HG03103 (cell line): ENCODE results near the gene APOC3.
"Not testable (repeated sequence)": the region's sequence is repeated elsewhere in the genome, so short reads cannot be mapped to it uniquely, and the experiment has no call there.

Experiments
- ATAC-seq: cut with Tn5 transposase; IDR thresholded peaks from one replicate; pipeline ENCODE4 v1.9.1; 2021; ENCODE audit warnings: low read depth; ENCODE audit not compliant: unreplicated experiment

The APOC3 gene

DNA sequence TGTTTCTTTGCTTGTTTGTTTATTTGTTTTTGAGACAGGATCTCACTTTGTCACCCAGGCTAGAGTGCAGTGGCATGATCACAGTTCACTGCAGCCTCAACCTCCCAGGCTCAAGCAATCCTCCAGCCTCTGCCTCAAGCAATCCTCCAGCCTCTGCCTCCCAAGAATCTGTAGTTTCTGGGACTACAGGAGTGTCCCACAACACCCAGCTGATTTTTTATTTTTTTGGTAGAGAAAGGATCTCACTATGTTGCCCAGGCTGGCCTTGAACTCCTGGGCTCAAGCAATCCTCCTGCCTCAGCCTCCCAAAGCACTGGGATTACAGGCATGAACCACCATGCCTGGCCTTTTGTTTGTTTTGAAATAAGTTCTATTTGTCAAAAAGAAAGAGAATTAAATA is 28.0 kb upstream of the APOC3 start:
- ATAC-seq, result not testable (repeated sequence)

DNA sequence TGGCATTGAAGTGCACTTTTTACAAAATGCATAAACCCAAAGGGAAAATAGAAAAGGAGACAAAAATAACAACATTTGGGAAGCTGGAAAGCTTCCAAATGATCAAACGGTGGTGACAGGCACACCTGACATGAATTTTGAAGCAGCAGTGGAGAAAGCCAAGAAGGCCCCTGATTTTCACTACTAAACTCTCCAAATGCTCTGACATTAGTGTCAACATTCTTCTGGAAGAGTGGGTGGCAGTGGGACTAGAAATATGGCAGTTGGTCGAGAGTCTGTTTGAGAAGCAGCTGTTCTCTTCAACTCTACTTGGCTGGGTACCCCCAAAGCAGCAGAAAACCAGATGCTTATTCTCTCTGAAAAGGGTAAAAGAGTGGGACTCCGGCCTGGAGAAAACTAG is 25.7 kb upstream of the APOC3 start:
- ATAC-seq, result no peak

DNA sequence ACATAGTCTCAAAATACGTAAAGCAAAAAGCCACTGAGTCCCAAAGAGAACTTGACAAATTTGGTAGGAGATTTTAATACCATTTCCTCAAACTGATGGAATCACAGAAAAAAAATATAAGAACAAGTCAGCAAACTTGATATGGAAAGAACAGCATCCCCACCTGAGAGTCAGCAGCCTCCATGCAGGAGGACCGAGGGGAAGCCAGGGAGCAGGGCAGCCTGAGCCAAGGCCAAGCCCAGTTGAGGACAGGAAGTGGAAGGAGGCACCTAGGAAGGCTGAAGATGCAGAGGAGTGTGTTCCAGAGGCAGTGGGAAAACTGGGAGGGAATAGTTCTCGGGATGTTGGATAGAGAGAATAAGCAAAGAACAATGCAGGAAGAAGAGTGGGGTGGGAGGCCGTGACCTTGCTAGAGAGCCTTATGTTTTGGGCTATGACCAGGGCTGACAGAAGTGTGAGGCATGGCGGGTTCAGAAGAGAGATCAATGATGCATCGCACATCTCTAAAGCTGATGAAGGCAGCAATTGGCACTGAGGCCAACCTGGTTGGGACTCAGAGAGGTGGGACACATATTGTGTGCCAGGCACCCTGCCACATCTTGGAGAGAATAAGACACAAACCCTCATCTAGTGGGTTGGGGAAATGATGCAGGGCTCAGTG is 22.0 kb upstream of the APOC3 start:
- ATAC-seq, result no peak

DNA sequence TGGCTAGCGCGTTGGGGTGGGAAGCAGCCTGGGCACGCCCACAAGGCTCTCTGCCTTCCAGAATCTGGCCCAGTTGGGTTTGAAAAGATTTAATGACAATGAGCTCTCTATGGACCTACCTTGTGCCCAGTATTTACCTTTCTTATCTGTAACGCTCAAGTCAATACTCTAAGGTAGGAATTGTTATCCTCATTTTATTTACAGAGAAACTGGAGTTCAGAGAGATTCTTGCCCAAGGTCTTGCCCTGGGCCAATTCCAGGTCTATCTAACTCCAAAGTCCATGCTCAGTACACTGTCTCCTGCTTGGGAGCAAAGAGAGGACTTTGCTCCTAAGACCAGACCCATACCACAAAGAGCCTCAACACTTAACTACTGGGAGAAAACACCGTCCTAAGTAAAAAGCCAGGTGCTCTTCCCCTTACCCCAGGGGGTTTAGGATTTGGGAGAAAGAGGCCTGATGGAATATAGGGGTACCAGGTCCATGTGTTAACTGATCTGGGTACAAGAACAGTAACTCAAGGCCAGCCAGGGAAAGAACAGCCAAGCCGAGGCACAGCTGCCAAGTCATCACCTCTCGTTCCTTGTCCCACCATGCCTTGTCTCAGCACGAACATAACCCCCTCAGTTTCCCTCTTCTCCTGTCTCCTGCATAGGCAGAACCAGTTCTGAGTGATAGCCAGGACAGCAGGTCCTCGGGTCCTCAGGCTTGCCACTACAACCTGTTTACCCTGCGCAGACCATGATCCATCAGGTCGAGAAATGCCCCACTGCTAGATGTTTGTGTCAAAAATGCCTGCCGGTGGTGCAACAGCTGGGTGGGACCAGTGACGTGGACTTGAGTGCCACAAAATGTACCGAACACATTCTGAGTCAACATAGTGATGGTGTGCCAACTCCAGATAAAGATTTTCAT is 21.2 kb upstream of the APOC3 start:
- no peak for ATAC-seq

DNA sequence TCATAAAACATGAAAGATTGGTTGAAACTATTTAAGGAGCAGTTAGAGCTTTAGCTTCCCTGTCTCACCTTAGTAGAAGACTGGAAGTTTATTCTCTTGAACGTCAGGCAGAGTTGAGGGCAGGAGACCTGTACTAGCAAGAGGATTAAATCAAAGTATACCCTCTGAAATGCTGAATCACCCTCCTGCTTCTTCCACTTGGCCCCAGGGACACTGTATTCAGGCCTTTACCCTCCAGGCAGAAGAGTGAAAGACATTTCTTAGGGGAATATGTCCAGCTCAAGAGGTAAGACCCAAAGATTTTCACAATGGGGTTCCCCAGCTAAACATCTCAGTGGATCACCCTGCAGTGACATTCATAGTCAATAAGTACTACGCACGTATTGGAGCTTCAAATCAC is 18.5 kb upstream of the APOC3 start:
- ATAC-seq, result no peak

DNA sequence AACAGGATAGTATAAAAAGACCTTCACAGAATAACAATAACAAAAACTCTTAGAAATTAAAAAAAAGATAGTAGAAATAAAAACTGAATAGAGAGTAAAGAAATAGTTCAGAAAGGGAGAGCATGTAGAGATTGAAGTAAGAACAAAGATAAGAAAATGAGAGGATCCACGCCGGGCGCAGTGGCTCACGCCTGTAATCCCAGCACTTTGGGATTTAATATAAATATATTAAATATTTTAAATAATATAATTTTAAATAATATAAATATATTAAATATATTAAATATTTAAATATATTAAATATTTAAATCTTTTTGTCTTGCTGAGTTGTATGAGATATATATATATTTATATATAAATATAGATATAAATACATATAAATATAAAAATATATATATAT is 17.6 kb upstream of the APOC3 start:
- ATAC-seq, result no peak

DNA sequence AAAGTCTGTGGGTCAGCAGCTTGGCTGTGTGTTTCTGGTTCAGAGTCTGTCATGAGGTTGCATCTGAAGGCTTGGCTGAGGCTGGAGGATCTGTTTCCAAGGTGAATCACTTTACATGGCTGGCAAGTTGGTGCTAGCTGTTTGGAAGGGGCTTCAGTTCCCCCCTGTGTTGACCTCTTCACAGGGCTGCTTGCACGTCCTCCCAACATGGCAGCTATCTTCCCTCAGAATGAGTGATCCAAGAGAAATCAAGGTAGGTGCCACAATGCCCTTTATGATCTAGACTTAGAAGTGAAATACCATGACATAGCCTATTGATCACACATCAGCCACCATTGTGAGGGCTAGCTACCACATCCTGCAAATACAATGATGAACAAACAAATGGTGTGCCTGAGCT is 16.5 kb upstream of the APOC3 start:
- no peak for ATAC-seq

DNA sequence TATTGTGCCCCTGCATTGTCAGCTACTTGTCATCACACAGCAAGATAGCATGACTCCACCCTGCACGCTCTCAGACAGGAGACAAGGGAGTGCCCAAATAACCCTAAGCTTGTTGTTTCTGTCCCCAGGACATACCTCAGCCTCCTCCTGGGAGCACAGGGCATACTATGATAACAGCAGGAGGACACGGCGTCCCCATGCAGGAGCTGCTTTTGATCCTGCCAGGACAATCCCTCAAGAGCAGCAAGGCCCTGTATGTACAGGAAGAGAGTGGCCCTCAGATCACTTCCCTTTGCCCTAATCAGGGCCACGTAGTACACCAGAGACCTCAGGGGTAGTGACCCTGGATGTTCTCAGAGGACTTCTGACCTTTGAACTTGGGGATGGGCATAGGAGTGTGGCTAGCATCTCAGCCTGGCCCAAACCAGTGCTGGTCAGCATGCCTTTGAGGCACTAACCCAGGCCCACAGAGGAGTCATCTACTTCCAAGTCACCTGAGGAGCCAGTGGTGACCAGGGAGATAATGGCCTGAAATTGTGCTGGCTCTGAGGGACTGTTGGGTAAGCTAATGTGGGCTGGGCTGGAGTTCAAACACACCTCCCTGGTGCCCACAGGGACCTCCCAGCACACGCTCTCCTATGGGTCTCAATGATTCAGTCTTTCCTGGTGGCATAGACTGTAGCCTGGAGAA is 15.8 kb upstream of the APOC3 start:
- no peak for ATAC-seq

DNA sequence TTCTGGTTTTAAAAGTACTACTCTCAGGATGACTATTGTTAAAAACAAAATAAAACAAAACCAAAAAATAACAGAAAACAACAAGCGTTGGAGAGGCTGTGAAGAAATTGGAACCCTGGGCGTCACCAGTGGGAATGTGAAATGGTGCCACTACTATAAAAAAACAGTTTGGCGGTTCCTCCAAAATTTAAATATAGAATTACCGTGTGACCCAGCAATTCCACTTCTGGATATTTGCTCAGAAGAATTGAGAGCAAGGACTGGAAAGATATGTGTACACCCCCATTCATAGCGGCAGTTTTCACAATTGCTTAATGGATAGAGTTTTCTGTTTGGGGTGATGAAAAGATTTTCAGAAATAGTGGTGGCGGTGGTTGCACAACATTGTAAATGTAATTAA is 15.2 kb upstream of the APOC3 start:
- no peak for ATAC-seq

DNA sequence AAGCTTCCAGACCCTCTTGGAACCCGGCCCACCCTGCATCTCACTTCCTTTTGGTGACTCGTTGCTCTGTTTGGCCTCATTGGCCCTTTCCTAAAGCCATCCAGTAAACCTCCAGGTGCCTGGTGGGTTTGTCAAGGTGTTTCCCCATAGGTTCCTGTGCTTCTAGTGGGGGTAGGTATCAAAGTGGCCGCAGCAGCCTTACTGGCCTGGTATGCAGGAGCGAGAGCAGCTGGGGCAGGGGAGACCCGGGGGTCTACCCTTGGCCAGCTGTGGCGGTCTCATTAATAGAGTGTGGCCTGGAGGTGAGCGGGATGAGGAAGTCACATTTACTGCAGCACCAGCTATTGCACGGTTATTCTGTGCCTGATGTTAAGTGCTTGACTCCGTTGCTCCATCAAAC is 10.7 kb upstream of the APOC3 start:
- no peak for ATAC-seq

DNA sequence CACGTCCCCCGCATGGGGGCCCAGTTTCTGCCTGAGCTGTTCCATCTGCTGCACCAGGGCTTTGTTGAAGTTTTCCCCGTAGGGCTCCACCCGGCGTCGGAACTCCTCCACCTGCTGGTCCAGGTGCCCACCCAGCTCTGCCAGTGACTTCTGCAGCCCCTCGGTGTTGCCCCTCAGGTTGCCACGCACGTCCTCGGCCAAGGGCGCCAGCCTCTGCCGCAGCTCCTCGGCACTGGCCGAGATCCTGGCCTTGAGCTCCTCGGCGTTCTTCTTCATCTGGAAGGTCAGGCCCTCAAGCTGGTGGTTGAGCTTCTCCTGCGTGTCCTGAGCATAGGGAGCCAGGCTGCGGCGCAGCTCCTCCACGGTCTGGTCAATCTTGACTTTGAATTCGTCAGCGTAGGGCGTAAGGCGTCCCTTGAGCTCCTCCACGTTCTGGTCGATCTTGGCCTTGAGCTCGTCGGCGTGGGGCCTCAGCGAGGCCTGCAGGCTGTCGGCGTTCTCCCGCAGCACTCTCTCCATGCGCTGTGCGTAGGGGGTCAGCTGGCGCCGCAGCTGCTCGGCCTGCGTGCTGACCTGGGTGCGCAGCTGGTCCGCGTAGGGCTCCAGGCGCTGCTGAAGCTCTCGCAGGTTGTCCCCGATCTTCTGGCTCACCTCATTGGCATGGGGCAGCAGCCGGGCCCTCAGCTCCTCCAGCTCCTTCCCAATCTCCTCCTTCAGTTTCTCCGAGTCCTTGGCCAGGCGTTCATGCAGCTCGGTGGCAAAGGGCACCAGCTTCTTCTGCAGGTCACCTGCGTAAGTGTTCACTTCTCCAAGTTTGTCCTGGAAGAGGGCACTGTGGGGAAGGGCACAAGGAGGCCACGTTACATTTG is 8.4 kb upstream of the APOC3 start:
- no peak for ATAC-seq

DNA sequence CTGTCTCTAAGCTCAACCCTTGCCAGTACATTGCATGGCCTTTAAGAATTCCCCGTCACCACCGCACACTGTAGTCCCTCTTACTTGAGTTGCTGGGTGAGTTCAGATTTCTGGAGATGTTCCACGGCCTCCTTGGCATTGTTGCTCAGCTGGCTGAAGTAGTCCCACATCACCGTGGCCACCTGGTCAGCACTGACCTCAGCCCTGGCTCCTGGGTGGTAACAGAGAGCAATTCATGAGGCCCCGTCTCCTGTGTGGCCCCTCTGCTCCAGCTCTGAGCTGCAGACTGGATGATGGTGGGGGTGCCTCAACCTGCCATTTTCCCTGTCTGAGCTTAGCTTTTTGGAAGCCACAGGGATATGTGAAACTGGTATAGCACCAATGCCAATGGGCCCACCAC is 7.1 kb upstream of the APOC3 start:
- ATAC-seq, result no peak

DNA sequence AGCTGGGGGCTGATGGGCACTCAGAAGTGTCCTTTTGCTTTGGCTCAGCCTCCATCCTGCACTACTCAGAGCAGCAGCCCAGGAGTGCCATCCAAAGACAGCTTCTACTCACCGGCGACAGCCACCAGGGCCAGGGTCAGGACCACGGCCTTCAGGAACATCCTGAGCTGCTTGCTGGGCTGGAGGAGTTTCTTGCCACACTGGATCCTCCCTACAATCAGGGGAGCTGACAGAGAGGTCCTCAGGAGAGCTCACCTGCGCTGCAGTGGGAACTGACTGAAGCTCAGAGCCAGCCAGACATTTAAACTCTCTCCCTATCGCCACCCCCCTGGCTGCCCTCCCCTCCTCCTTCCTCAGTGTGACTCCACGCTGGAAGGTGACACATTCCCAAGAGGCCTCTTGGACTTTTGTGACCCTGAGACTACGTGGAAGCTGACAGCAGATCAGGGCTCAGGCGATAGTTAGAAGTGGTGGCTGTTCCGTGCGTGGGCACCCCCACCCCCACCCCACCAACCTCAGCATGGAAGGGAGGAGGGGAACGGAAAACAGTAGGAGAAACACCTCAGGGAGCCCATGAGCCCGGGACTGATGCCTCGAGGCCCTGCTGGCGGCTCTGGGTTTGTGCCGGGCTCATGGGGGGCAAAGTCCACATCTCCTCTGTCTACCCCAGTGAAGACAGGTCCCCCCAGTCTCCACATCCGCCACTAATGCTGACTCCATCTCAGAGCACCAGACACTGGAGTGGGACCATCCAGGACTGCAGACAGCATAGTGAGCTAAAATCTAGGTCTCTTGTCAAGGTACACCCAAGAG is 6.5 kb upstream of the APOC3 start, which contains the start of gene APOA4:
TSS of gene APOA4 (minus strand) at position 274 of the 813 bp plus-strand sequence. CDS start at position 161, 113 bp downstream.
- no peak for ATAC-seq

DNA sequence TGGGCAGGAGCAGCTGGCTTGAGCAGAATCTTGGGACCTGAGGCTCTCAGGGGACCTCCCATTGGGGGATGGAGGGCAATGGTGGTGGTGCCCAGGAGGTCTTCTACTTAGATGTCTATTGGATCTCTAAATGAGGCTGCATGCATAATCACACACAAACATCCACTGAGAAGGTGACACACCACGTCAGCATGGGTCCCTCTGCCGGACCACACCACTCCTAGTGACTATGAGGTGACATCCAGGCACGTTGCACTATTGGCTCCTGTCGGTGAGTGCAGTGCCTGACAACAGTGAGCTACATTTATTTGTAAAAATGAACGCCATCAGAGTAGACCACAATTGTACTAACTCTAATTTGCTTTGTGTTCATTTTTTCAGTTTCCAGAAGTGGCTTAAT is 4.3 kb upstream of the APOC3 start:
- ATAC-seq, result no peak

DNA sequence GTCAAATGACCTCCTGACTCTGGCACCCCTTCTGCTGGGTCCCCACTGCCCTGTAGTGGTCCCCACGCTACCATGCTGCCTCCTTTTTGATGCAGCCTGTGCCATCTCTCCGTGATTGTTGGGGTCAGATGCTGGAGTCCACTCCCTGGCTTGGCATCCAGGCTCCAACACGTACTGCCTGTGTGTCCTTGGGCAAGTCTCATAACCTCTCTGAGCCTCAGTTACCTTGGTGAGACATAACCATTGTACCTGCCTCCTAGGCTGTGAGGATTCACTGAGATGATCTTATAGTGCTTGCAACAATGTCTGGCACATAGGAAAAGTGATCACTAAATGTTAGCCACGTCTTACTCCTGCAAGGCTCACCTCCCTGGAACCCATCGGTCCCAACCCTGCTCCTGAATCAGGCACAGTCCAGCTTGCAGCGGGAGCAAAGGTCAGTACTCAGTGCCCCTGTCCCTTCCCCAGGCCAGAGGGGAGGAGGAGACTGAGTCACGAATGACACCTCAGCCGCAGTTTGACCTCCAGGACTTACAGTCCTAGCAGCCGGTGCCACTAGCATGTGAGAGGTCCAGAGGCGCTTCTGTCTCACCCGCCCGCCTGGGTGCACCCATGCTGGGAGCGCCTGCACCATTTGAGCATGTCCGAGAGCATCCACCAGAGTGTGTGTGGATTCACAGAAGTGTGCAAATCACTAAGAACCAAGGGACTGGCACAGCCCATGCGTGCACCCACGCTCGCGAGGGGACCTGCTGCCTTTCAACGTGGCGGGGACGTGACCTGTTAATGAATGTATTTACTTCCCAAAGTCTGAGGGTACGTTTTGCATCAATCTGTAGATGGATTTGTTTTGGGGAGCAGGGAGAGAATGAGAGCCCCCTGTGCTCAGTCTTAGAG is 3.6 kb upstream of the APOC3 start:
- ATAC-seq, result no peak

DNA sequence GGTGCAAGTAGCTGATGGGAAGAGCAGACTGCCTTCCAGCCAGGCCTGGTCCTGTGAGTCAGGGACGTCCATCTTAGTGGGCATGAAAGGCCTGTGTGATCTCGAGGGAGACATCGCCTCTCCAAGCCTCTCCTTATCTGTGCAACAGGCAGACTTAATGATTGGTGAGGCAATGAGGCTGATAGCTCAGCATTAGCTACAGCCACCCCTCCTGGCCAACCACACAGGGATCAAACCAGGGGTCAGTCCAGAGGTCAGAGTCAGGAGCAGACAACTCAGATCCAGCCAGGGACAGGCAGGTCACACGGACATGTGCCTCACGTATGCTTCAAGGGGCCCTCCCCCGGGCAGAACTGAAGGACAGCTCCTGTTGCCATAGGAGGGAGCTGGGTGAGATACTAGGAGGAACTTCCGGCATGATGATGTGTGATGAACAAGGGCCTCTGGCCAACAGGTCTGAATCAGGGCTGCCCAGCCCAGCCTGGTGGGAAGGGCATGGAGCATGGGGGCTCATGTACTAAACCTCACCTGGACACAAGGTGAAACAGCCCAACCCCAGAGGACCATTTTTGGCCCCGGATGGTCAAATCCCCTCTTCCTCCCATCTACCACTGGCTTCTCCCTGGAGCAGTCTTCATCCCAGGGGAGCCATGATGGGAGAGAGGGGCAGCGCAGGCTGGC is 2.8 kb upstream of the APOC3 start:
- ATAC-seq, result no peak

DNA sequence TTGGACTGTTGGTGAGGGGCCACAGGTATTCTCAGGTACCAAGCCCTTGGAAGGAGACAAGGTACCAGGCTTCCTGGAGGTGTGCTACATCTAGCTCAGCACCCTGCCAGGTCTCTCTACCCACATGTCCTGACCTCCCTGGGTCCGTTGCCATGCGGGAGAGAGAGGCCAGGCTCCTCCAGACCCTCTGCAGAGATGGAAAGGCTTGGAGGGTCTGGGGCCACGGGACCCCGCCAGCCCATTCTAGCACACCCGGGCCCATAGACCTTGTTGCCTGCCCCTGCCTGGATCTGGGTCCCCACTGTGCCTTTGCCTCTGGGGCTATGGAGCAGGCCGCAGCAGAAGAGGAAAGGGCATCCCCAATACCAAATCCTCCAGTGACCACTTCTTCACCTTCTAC is 2.2 kb upstream of the APOC3 start:
- ATAC-seq, result no peak
